Measurements from ENCODE around the gene CA14. TPM values are rescaled to one million over a fixed set of nuclear protein-coding genes. Genes with fewer than 3 reads are reported as not detected.
"Not testable (repeated sequence)": the region's sequence is repeated elsewhere in the genome, so short reads cannot be mapped to it uniquely, and the experiment has no call there.

Gene CA14
- total RNA-seq, 2 experiments from 2014 or later = not detected

- H3K27ac Mint-ChIP-seq = no peak overlapping the region
- no peak overlapping the region for H3K4me3 Mint-ChIP-seq
- no peak for ATAC-seq
- H3K9me3 Mint-ChIP-seq (ENCODE audit: low read depth) = no peaks in the 10 kb centered on the region
- H3K27me3 Mint-ChIP-seq = no peaks in the 10 kb centered on the region
- H3K4me1 Mint-ChIP-seq = peaks cover 27% of the 10 kb centered on the region
- peaks cover 37% of the 10 kb centered on the region for H3K36me3 Mint-ChIP-seq
- no peak for DNase-seq
- CTCF ChIA-PET = no interaction called here
Measured at GRCh38 chr1:150299716-150300115, 42.1 kb downstream of the CA14 start.

- H3K27ac Mint-ChIP-seq = no peak overlapping the region
- H3K36me3 Mint-ChIP-seq = peaks cover 27% of the 10 kb centered on the region
Measured at GRCh38 chr1:150302338-150302737, 44.8 kb downstream of the CA14 start.

DNA sequence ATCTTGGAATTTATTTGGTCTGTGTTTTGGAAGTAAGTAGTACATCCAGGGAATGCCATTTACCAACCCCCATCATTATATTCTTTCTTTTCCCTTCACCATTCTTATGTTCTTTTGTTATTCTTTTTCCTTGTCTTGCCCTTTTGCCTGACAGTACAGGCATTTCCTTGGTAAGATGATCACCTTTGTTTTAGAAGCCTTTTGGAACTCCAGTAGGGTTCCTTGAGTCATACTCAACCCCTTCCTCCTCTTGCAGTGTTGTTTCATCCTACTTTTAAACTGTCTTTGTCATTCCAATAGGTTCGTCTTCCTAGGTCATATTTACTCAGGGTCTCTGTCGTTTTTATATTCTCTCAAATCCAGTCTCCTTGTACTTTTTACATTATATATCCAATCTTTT, 45.3 kb downstream of the CA14 start:
- no peak for DNase-seq
- no peak for ATAC-seq
- H3K4me1 Mint-ChIP-seq = peaks cover 3% of the 10 kb centered on the region
- CTCF ChIA-PET = no interaction called here
- no peak overlapping the region for H3K4me3 Mint-ChIP-seq
- peaks cover 25% of the 10 kb centered on the region for H3K36me3 Mint-ChIP-seq
- no peaks in the 10 kb centered on the region for H3K9me3 Mint-ChIP-seq (ENCODE audit: low read depth)
- H3K27ac Mint-ChIP-seq = no peak overlapping the region
- H3K27me3 Mint-ChIP-seq = no peaks in the 10 kb centered on the region

More at GRCh38 chr1:150302338-150302737, 44.8 kb downstream of the CA14 start:
- Mint-ChIP-seq H3K9me3 (ENCODE audit: low read depth) (no peaks in the 10 kb centered on the region), H3K4me3 (no peak overlapping the region), H3K4me1 (peaks cover 6% of the 10 kb centered on the region), H3K27me3 (no peaks in the 10 kb centered on the region)
- CTCF ChIA-PET = no interaction called here
- no peak for ATAC-seq
- no peak for DNase-seq

- CTCF ChIA-PET = not testable (repeated sequence)
Measured at GRCh38 chr1:150308585-150308984, 51.0 kb downstream of the CA14 start.

GRCh38 chr1:150309758-150310508, 52.4 kb downstream of the CA14 start:
- no peak for ATAC-seq
- no peak overlapping the region for H3K27ac Mint-ChIP-seq
- CTCF ChIA-PET = no interaction called here
- no peaks in the 10 kb centered on the region for H3K27me3 Mint-ChIP-seq
- peaks cover 16% of the 10 kb centered on the region for H3K36me3 Mint-ChIP-seq
- H3K4me3 Mint-ChIP-seq = no peak overlapping the region
- H3K4me1 Mint-ChIP-seq = no peaks in the 10 kb centered on the region
- DNase-seq = no peak
- no peaks in the 10 kb centered on the region for H3K9me3 Mint-ChIP-seq (ENCODE audit: low read depth)

More at GRCh38 chr1:150308585-150308984, 51.0 kb downstream of the CA14 start:
- not testable (repeated sequence) for H3K4me1 Mint-ChIP-seq; H3K9me3 Mint-ChIP-seq (ENCODE audit: low read depth); H3K27me3 Mint-ChIP-seq; H3K27ac Mint-ChIP-seq; H3K4me3 Mint-ChIP-seq; DNase-seq; ATAC-seq
- H3K36me3 Mint-ChIP-seq = peaks cover 16% of the 10 kb centered on the region

DNA sequence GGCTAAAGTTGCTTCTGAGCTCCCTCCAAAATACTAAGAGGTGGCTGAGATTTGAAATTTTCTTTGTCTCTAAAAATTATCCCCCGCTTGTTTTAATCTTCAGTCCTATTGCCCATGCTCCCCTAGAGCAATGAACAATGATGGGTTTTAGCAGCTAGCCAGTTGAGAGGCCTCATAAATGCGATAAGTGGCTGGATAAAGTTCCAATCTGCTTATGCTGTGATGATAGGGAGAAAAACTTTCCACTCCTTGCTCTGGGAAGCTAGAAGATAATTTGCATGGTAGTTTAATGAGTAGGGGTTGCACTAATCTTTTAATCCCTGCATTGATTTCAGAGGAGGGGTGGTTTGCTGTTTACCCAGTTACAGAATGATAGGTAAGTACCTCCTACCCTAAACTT, 54.2 kb downstream of the CA14 start:
- no peaks in the 10 kb centered on the region for H3K9me3 Mint-ChIP-seq (ENCODE audit: low read depth)
- CTCF ChIA-PET = no interaction called here
- ATAC-seq (no peak), DNase-seq (no peak)
- H3K4me1 Mint-ChIP-seq = no peaks in the 10 kb centered on the region
- peaks cover 13% of the 10 kb centered on the region for H3K36me3 Mint-ChIP-seq
- H3K27me3 Mint-ChIP-seq = no peaks in the 10 kb centered on the region
- no peak overlapping the region for H3K4me3 Mint-ChIP-seq
- H3K27ac Mint-ChIP-seq = no peak overlapping the region

Other genes starting within 250 kb of the CA14 start
- gene OTUD7B, start 247.0 kb upstream of the CA14 start, total RNA-seq = 10 to 100 TPM; 16.4 to 19.7 TPM
- gene VPS45, start 190.0 kb upstream of the CA14 start, total RNA-seq = 10 to 100 TPM; 34.7 to 35.9 TPM
- 100 to 1,000 TPM in 1 of 2 experiments, 10 to 100 TPM in 1; 98.2 to 128 TPM for gene PLEKHO1, start 107.9 kb upstream of the CA14 start, total RNA-seq
- 100 to 1,000 TPM; 130 to 173 TPM for gene ANP32E, start 21.7 kb upstream of the CA14 start, total RNA-seq
- 100 to 1,000 TPM; 122 to 142 TPM for gene APH1A, start 11.2 kb downstream of the CA14 start, total RNA-seq
- 1 to 10 TPM in 1 of 2 experiments, under 1 TPM in 1; 0.40 to 1.8 TPM for gene C1orf54, start 15.0 kb downstream of the CA14 start, total RNA-seq
- 1 to 10 TPM in 1 of 2 experiments, under 1 TPM in 1; 0.44 to 1.7 TPM for gene CIART, start 24.8 kb downstream of the CA14 start, total RNA-seq
- 10 to 100 TPM; 70.9 to 82.8 TPM for gene MRPS21, start 36.1 kb downstream of the CA14 start, total RNA-seq
- gene PRPF3, start 63.8 kb downstream of the CA14 start, total RNA-seq = 10 to 100 TPM; 72.5 to 76.2 TPM
- gene RPRD2, start 106.4 kb downstream of the CA14 start, total RNA-seq = 10 to 100 TPM; 28.1 to 28.5 TPM
- gene TARS2, start 229.6 kb downstream of the CA14 start, total RNA-seq = 10 to 100 TPM; 51.0 to 51.8 TPM

All from activated CD8-positive, alpha-beta memory T cell treated with anti-CD3 and anti-CD28 coated beads, Interleukin-2, amount 10 ng/mL, durations not matched to agents 7 days and 5 days (primary cell).